HG02943 (cell line): ENCODE results near the gene PLA2G2F.

Experiments used
- ATAC-seq: cut with Tn5 transposase; IDR thresholded peaks from one replicate; pipeline ENCODE4 v1.9.1; 2021; ENCODE audit warnings: mild to moderate bottlenecking, low read depth, moderate library complexity; ENCODE audit not compliant: unreplicated experiment

The PLA2G2F gene

DNA sequence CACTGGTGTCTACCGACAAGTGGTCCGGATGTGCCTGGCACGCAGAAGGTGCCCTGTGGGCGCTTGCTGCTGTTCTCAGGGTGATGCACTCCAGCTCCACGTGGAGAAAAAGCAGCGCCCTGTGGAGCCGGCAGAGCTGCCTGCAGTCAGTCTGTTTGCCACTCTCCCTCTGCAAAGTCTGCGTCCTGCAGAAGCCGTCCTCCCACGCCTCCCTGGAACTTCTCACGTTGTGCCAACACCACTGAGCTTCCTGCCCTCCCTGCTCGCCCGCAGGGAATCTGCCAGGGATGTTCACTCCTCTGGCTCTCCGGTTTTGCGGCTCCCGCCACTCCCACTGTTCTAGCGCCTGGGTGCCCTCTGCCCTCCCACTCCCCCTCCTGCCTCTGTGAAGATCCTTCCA, 26.9 kb downstream of the PLA2G2F start:
- no peak for ATAC-seq

DNA sequence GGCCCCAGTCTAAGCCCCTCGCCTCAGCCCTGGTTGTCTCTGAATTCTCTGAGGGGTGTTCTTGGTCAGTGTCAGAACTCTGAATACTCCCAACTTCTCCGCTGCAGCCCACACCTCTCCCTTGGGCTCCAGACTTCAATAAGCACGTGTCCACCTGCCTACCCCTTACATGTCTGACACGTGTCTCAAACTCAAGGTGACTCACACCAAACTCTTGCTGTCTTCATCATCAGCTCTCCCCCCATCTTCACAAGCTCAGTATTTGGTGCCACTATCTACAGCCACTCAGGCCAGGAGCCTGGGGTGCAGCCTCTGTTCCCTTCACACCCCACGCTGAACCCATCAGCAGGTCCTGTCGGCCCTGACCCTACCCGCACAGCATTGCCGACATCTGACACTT, 28.0 kb downstream of the PLA2G2F start:
- no peak for ATAC-seq

DNA sequence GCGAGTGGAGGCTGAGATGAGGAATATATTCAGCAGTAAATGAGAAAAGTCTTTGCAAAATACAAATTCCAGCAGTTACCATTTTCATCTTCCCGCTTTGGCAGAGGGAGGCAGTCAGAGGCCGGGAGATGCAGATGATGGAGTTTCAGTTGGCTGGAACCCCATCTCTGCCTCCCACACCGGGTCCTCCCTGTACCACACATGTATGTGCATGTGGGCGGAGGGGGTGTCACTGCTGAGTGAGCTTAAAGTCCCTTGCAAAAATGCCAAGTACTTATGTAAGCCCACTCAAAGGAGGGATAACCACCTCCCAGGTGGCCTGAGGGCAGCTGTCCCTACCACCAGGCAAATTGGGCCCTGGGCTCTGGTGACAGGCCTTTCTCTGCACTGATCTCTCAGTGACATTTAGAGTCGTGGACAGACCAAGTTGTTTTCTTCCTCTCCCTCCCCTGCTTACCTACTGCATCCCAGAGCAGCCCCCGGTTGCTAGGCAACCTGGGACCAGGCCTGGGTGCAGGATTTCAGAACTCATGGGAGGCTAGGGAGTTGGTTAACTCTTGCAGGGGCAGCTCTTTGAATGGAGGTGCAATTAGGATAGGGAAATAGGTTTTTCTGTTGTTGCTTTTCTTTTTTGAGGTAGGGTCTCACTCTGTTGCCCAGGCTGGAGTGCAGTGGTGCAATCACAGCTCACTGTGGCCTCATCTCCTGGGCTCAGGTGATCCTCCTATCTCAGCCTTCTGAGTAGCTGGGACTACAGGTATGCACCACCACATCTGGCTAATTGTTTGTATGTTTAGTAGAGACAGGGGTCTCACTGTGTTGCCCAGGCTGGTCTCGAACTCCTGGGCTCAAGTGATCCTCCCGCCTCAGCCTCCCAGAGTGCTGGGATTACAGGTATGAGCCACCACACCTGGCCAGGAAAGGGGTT, 29.7 kb downstream of the PLA2G2F start:
- ATAC-seq: no peak

DNA sequence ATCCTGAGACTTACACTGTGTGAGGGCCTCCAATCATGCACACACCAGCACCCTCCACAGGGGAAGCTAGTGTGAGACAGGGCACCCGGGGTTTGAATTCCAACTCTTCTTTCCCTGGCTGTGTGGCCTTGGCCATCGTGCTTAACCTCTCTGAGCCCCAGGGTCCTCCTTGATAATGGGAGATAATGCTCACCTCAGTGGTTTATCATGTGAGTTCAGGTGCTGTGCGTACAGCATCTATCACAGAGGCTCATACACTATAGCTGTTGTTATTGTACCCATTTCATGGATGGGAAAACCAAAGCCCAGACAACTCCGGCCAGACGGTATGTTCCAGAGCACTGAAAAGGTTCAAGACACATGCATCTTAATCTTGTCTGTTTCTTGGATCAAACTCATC, 30.8 kb downstream of the PLA2G2F start:
- no peak for ATAC-seq

DNA sequence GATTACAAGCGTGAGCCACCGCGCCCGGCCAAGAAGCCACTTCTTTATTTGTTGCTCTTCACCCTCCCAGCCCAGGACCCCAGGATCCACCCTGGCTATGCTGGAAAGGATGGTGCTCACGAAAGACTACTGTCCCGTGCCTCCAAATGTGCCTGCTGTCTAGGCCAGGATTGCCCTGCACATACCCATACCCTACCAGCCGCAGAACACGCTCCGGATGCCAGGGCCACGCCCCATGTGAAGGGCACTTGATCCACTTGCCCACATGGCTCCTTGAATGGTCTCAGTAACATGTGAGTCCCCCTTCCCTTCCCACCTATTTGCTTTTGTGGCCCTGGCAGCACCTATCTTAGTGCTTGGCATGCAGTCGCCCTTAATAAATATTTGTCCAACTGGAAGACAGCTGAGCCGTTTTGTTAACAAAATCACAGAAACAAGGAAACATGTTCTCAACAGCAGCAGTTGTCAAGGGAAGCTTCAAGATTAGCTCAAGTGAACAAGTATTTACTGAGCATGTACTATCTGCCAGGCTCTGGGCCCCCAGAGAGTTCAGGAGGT, 33.0 kb downstream of the PLA2G2F start:
- ATAC-seq: no peak

DNA sequence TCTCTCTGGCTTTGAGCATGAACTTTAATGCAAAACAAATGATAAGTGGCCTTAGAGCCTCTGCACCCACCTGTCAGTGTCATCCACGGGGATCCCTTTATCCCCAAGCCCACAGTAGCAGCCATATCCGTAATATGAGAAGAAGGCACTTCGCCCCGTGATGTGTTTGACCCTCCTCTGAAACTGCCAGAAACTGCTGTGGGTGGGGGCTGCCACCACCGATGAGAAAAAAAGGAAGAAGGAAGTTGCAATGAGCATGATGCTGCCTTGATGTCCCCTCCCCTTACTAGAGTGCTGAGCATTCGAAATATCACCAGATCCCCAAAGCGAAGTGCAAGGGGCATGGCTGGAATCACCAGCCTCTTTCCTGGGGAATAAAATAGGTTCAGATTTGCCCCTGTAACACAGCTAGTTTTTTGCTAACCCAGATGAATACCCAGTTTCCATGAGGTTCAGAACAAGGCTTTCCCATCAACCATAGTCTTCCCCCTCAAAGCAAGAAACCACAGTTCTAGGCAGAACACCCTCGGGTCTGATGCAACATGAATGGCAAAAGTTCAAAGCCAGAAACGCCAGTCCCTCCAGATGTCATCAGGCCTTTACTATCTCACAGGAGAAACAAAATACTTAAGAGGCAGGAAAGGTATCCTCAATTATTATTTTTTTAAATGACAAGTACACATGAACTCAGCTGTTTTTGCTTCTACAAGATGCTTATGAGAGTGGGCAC, 36.0 kb downstream of the PLA2G2F start:
- ATAC-seq: no peak

DNA sequence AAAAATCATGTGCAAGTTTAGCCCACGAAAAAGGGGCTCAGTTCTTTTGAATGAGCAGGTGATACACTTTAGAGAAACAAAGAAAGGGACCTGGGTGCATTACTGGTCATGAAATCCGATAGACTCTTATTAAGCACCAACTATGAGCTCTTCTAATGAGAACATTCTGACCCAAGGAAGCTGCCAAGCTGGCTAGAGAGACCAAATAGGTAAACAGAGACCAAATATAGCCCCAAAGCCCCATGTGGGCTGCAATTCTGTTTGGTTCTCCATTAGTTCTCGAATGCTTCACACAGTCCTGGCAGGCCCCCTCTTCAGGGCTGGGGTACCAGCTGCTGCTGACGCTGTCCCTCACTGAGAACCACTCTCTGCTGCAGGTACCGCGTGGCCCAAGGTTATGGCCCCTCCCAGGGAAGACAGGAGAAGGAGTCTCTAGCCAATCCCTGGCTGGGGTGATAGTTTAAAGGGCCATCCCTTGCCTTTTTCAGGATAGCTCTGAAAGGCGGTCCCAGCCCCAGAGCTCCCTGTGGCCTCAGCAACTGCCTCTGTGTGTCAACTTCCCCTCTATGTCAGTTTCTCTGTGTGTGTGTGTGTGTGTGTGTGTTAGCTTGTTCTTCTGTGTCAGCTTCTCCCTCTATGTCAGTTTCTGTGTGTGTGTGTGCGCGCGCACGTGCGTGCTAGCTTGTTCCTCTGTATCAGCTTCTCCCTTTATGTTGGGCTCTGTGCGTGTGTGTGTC, 39.7 kb downstream of the PLA2G2F start:
- no peak for ATAC-seq

DNA sequence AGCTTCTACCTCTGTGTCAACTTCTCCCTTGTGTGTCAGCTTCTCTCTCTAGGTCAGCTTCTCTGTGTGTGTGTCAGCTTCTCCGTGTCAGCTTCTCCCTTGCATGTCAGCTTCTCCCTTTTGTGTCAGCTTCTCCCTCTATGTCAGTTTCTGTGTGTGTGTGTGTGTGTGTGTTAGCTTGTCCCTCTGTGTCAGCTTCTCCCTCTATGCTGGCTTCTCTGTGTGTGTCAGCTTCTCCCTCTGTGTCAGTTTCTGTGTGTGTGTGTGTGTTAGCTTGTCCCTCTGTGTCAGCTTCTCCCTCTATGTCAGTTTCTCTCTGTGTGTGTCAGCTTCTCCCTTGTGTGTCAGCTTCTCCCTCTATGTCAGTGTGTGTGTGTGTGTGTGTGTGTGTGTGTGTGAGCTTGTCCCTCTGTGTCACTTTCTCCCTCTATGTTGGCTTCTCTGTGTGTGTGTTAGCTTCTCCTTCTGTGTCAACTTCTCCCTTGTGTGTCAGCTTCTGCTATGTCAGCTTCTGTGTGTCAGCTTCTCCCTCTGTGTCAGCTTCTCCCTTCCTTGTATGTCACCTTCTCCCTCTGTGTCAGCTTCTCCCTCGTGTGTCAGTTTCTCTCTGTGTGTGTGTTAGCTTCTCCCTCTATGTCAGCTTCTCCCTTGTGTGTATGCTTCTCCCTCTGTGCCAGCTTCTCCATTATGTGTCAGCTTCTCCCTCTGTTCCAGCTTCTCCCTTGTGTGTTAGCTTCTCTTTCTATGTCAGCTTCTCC, 40.4 kb downstream of the PLA2G2F start:
- no peak for ATAC-seq

DNA sequence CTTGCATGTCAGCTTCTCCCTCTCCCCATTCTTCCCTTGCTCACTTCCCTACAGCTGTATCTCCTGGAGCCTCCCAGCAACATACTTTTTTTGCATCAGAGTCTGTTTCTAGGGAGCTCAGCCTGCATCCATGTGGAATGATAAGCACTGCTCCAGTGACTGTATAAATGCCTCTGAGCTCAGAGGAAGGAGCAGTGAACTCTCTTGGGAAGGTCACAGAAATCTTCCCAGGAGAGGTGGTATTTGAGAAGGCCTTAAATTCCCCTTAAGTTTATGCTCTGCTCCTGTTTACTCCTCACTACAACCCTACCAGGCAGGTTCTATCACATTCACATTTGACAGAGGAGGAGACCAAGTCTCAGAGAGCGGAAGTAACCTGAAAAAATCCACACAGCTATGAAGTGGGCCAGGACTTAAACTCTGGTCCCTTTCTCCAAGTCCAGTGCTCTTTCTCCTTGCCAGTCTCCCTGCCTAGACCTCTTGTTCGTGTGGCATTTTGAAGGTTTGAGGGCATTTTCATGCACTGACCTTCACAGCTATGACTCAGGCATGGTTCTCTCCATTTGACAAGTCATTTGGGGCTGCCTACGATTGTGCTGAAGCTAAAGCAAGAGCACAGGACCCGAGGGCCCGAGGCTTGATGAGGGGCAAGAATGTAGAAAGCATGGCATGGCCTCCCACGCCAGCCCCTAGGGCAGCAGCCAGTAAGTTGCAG, 41.2 kb downstream of the PLA2G2F start:
- ATAC-seq: no peak

DNA sequence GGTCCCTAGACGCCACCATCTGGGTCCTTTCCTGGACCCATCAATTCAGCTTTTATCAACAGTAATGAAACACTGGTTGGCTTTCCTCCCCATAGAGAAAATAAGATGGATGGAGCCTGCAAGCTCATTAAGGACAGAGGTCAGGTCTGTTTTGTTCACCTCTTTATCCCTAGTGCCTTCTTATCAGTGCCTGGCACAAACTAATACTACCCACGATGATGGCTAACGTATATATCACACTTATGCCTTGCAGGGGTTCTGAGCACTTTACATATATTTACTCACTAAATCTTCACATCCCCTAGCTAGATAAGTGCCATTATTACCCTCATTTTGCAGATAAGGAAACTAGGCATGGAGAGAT, 41.7 kb downstream of the PLA2G2F start:
- no peak for ATAC-seq

DNA sequence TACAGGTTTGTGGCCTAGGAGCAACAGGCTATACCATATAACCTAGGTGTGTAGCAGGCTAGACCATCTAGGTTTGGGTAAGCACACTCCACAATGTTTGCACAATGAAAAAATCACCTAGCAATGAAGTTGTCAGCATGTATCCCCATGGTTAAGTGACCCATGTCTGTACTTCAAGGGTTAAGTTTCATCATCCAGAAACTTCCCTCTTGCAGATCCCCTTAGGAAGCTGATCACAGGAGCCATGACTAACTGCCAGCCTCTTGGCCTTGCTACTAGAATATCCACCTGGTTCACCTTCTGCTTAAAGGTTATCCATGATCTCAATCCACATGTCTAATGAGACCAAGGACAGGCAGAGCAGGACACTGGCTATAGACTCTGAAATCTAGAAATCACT, 43.3 kb downstream of the PLA2G2F start:
- no peak for ATAC-seq

DNA sequence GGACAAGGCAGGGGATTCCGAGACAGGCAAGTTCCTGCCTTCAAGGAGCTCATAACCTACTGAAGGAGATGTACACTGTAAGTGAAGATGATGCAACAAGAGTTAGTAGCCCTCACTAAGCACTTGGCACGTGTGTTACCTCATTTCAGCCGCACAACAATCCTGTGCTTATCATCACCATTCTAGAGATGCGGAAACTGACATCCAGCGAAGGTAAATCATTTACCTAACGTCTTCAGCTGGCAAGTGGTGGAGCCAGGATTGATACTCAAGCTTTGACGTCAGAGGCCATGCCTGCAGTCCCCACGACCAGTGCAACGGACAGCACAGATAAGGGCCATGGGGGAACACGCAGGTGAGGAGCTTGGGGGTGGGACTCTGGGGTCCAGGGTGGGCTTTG, 43.9 kb downstream of the PLA2G2F start:
- no peak for ATAC-seq

DNA sequence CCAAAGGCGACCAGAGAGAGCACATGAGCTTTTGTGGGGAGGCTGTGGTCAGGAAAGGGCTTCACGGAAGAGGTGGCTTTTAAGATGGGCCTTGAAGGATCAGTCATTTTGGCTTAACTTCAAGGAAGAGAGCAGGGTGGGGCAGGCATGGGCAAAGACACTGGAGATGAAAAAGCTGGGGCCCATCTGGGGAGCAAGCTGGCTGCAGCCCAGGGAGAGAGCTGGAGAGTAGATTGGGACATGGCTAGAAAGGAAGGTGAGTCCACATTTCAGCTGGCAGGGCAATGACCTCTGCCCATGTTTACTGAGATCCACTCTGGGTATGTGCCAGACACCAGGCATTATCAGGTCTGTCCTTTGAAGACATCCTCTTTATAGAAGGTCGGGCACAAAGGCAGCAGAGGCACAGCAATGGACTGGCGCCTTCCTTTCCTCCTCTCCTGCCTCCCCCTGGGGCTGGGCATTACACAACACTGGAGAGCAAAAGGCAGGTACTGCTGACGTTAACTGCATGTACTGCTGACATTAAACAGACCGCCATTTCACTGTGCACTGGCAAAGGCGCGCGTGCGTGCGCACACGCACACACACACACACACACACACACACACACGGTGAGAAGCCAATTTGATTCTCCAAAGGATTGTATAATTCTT, 44.6 kb downstream of the PLA2G2F start:
- ATAC-seq: no peak

DNA sequence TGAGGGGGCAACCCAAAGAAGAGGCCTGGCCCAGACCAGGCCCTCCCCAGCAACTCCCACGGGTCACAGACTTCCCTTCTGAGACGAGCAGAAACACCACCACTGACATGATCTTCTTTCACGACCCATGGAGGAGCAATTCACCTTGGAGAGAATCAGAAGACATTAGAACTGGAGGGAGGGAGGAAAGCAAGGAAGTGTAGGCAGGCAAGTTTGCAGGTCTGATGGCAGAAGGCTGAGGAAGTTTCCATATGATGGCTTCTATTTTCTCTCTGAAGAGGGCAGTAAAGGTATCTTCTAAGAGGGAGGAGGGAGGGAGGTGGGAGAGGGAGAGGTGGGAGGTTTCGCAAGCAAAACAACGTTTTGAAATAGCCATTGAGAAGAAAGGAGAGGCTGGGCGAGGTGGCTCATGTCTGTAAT, 45.4 kb downstream of the PLA2G2F start:
- no peak for ATAC-seq

DNA sequence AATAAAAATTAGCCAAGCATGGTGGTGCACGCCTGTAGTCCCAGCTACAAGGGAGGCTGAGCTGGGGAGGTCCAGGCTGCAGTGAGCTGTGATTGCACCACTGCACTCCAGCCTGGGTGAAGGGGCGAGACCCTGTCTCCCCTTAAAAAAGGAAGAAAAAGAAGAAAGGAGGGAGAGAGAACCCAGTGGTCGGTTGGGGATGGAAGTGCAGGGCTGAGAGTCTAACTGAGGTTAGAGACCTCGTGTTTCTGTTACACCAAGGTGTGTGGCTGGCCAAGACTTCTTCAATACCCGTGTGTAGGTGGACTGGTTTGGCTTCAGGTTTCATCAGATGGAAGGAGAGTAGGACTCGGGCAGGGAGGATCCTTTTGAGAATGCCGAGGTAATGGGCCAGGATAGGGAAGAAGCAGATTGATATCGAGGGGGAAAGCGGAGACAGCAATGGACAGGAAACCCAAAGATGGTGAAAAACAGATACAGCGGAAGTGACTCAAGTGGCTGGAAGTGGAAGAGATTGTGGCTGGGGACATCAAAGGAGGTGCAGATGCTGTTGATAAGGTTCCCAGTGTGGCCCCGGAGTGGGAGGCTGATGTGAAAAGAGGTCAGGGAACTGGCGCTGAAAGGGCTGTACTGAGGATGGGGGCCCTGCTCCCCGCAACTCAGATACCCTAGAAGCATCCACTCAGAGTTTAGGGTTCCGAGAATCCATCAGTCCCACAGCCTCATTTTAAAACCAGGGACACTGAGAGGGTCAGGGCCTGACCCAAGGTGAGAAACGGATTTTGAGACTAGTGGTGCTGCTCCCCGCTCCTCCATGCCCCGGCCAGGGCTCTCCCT, 46.1 kb downstream of the PLA2G2F start:
- no peak for ATAC-seq

DNA sequence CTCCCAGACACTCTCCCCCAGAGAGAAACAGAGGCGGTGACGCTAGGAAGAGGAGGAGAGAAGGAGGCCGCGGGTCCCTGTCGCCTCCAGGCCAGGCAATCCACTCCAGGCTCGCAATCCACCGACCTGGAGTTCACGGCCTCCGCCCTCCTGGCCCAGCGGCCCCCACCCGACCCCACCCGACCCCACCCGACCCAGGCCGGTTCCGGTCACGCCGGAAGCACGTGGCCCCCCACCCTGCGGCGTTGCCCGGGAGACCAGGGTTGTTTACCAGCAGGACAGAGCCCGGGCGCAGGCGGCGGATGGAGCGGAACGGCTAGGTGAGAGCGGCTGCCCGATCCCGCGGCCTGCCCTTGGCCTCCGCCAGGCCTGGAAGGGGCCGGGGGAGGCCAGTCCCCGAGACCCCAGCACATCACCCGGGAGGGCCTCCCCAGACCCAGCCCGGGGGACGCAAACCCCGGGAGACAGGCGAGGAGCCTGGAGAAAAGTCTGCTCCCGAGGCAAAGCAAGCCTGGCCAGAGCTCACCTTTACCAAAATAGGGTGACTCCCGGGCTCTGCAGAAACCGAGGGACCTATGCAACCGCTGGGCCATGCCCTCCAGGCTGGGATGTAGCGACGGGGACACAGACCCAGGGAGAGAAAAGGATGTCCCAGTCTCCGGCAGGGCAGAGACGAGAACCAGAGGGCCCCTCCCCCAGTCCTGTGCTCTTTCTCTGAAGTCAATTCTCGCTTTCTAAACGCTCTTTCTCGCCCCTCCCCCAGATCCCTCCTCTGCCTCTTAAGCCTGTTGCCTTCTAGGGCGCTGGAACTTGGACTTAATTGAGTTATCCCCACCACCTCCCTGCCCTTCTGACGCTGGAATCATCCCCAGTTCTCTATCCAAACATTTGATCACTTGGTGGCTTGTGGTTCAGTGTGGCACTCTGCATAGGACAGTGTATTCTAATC, 47.0 kb downstream of the PLA2G2F start, which contains the start of the genes PLA2G2C and UBXN10:
Gene PLA2G2C (minus strand): TSS at position 685 of the 949 bp plus-strand sequence. CDS start 9,155 bp downstream, outside the sequence.
Gene UBXN10 (plus strand): TSS at position 263 of the 949 bp plus-strand sequence. CDS start 4,466 bp downstream, outside the sequence.
- ATAC-seq: no peak
